ENCODE data around the gene FAM120B. TPM values are rescaled to one million over a fixed set of nuclear protein-coding genes. Genes with fewer than 3 reads are reported as not detected.

The FAM120B gene
- total RNA-seq, 1 experiment from 2014 or later = 16.7 TPM

DNA sequence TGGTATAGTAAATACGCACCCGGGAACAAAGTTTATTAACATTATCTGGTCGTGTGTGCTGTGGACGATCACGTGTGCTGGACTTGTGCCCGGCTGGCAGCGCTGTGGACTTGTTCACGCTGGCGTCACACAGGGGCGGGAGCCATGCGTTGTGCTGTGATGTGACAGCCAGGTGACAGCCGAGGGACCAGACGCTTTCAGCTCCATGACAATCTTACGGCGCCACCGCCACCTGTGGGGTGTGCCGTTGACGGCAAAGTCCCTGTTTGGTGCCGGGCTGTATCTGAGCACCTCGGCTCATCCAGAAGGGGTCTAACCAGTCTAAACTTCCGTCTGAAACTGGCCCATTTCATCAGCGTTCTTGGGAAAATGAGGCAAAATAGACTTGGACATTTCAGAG lies 40.9 kb upstream of the FAM120B start:
- Histone ChIP-seq H2BK15ac (ENCODE audit: low read depth, low read length) (no peak overlapping the region), H3K4me2 (ENCODE audit: insufficient read depth, insufficient read length, low read length) (no peak overlapping the region), H3K79me1 (ENCODE audit: insufficient read depth, low read depth, low read length, poor library complexity, severe bottlenecking) (no peaks in the 10 kb centered on the region), H3K27me3 (ENCODE audit: insufficient read depth, low read length) (no peaks in the 10 kb centered on the region), H2BK20ac (ENCODE audit: low read depth, low read length, poor library complexity, severe bottlenecking) (no peak overlapping the region), H3K23me2 (ENCODE audit: insufficient read length, low read depth, low read length, poor library complexity, severe bottlenecking) (no peaks in the 10 kb centered on the region), H3K9me3 (ENCODE audit: control insufficient read depth, low read depth, low read length) (no peaks in the 10 kb centered on the region), H4K5ac (ENCODE audit: insufficient read length, low read depth, low read length) (no peak overlapping the region), H3K23ac (ENCODE audit: insufficient read length, low read depth, low read length) (no peak overlapping the region), H4K20me1 (ENCODE audit: control insufficient read depth, insufficient read depth, insufficient read length) (no peaks in the 10 kb centered on the region), H2AFZ (ENCODE audit: low read length) (no peak overlapping the region), H2BK120ac (ENCODE audit: low read depth, low read length, poor library complexity, severe bottlenecking) (no peak overlapping the region), H3K27ac (ENCODE audit: insufficient read length, low read depth, low read length) (no peak overlapping the region), H3K9ac (ENCODE audit: extremely low read depth, insufficient read length, low read length) (no peak overlapping the region), H3K79me2 (ENCODE audit: insufficient read depth, low read length) (no peaks in the 10 kb centered on the region), H4K8ac (replicated peaks; ENCODE audit: insufficient read length, low read depth, low read length) (no peak overlapping the region), H3K14ac (ENCODE audit: insufficient read depth, low read length) (no peak overlapping the region), H2AK5ac (ENCODE audit: insufficient read length, low read length) (no peak overlapping the region), H4K91ac (ENCODE audit: insufficient read length, low read depth, low read length) (no peak overlapping the region), H3K56ac (ENCODE audit: insufficient read length, low read depth, low read length) (no peak overlapping the region), H2BK12ac (ENCODE audit: insufficient read length, low read depth, low read length) (no peak overlapping the region), H3K18ac (ENCODE audit: insufficient read length, low read depth, low read length) (no peak overlapping the region), H3K4me1 (ENCODE audit: insufficient read depth, low read length) (no peaks in the 10 kb centered on the region), H3T11ph (ENCODE audit: low read length) (no peak overlapping the region), H2BK5ac (ENCODE audit: insufficient read length, low read length) (no peak overlapping the region), H3K4ac (ENCODE audit: low read depth, low read length) (no peak overlapping the region)
- H3K27ac Mint-ChIP-seq = peak overlapping the region in 2 of 3 experiments; percentile 42 to 62; a peak in 1 of 7 replicates
- H3K27me3 Mint-ChIP-seq (ENCODE audit: low read depth) = peaks cover 3% of the 10 kb centered on the region
- no peak for DNase-seq
- H3K9me3 Mint-ChIP-seq = no peaks in the 10 kb centered on the region; a peak in 1 of 5 replicates
- TF ChIP-seq, protein P1, sequence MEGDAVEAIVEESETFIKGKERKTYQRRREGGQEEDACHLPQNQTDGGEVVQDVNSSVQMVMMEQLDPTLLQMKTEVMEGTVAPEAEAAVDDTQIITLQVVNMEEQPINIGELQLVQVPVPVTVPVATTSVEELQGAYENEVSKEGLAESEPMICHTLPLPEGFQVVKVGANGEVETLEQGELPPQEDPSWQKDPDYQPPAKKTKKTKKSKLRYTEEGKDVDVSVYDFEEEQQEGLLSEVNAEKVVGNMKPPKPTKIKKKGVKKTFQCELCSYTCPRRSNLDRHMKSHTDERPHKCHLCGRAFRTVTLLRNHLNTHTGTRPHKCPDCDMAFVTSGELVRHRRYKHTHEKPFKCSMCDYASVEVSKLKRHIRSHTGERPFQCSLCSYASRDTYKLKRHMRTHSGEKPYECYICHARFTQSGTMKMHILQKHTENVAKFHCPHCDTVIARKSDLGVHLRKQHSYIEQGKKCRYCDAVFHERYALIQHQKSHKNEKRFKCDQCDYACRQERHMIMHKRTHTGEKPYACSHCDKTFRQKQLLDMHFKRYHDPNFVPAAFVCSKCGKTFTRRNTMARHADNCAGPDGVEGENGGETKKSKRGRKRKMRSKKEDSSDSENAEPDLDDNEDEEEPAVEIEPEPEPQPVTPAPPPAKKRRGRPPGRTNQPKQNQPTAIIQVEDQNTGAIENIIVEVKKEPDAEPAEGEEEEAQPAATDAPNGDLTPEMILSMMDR (conservative IDR thresholded peaks at IDR 0.05) = no peak
- H3K4me3 Mint-ChIP-seq = no peak overlapping the region
- WGBS (ENCODE audit: extremely low coverage, insufficient read length, low lambda C conversion rate) = no CpG with 5 or more reads among the region's 22 CpGs
- H3K36me3 Mint-ChIP-seq (ENCODE audit: insufficient read depth in 1 of 3, low read depth in 3 of 3) = no peaks in the 10 kb centered on the region
- peaks cover 21 to 27% of the 10 kb centered on the region in 2 experiments for H3K4me1 Mint-ChIP-seq

Data from H9 (cell line).